HG02763 (cell line): ENCODE data around the gene SLC35E2B.
A peak's percentile ranks its signal among the peaks of the same experiment; 100 is the strongest.
"Not testable (repeated sequence)": the region's sequence is repeated elsewhere in the genome, so short reads cannot be mapped to it uniquely, and the experiment has no call there.

Experiments
- ATAC-seq: cut with Tn5 transposase; IDR thresholded peaks from one replicate; pipeline ENCODE4 v1.9.1; 2021; ENCODE audit warnings: mild to moderate bottlenecking, moderate library complexity; ENCODE audit not compliant: unreplicated experiment

The SLC35E2B gene

GRCh38 chr1:1677718-1678580 lies 14.6 kb downstream of the SLC35E2B start:
- peak; percentile 57 for ATAC-seq

- ATAC-seq, result not testable (repeated sequence)
Observed at GRCh38 chr1:1676087-1676486, 16.5 kb downstream of the SLC35E2B start.

- not testable (repeated sequence) for ATAC-seq
Observed at GRCh38 chr1:1675218-1675617, 17.4 kb downstream of the SLC35E2B start.

GRCh38 chr1:1674806-1675205 lies 17.8 kb downstream of the SLC35E2B start:
- ATAC-seq, result not testable (repeated sequence)

- ATAC-seq, result no peak
Observed at GRCh38 chr1:1672181-1672965, 20.2 kb downstream of the SLC35E2B start.

- ATAC-seq, result no peak
Observed at GRCh38 chr1:1671365-1672119, 21.1 kb downstream of the SLC35E2B start.

- ATAC-seq, result no peak
Observed at GRCh38 chr1:1670866-1671265, 21.7 kb downstream of the SLC35E2B start.

GRCh38 chr1:1669468-1670440 lies 22.8 kb downstream of the SLC35E2B start:
- no peak for ATAC-seq

GRCh38 chr1:1666526-1666925 lies 26.1 kb downstream of the SLC35E2B start:
- ATAC-seq, result no peak

- ATAC-seq, result no peak
Observed at GRCh38 chr1:1665815-1666251, 26.8 kb downstream of the SLC35E2B start.

- ATAC-seq, result no peak
Observed at GRCh38 chr1:1664941-1665814, 27.4 kb downstream of the SLC35E2B start.

- not testable (repeated sequence) for ATAC-seq
Observed at GRCh38 chr1:1664318-1664717, 28.3 kb downstream of the SLC35E2B start.

- not testable (repeated sequence) for ATAC-seq
Observed at GRCh38 chr1:1662830-1663560, 29.6 kb downstream of the SLC35E2B start.

- not testable (repeated sequence) for ATAC-seq
Observed at GRCh38 chr1:1662392-1662791, 30.2 kb downstream of the SLC35E2B start.

- ATAC-seq, result peak; percentile 93
Observed at GRCh38 chr1:1658583-1659549, 33.7 kb downstream of the SLC35E2B start, which contains the start of gene CDK11B. CDK11B (minus strand) TSS chr1:1659004; CDS start chr1:1657485, 1,519 bp downstream.

GRCh38 chr1:1648265-1648664 lies 44.3 kb downstream of the SLC35E2B start:
- not testable (repeated sequence) for ATAC-seq
